ENCODE data around the gene TRIM7.

Gene TRIM7

GRCh38 chr5:181233088-181233800, 28.2 kb upstream of the TRIM7 start:
- FAIRE-seq (no peak), DNase-seq (ENCODE audit: insufficient read length, low spot score) (no peak)

GRCh38 chr5:181232593-181232992, 27.6 kb upstream of the TRIM7 start:
- DNase-seq (ENCODE audit: insufficient read length, low spot score) (no peak), FAIRE-seq (no peak)

- FAIRE-seq = no peak
- DNase-seq (ENCODE audit: insufficient read length, low spot score) = no peak
Measured at GRCh38 chr5:181231432-181231831, 26.4 kb upstream of the TRIM7 start.

- DNase-seq (ENCODE audit: insufficient read length, low spot score) (no peak), FAIRE-seq (no peak)
Measured at GRCh38 chr5:181230551-181230950, 25.6 kb upstream of the TRIM7 start.

- DNase-seq (ENCODE audit: insufficient read length, low spot score) (no peak), FAIRE-seq (no peak)
Measured at GRCh38 chr5:181229996-181230395, 25.0 kb upstream of the TRIM7 start.

- DNase-seq (ENCODE audit: insufficient read length, low spot score) = no peak
- no peak for FAIRE-seq
Measured at GRCh38 chr5:181224390-181225229, 19.6 kb upstream of the TRIM7 start.

- FAIRE-seq = no peak
- no peak for DNase-seq (ENCODE audit: insufficient read length, low spot score)
Measured at GRCh38 chr5:181223729-181224389, 18.9 kb upstream of the TRIM7 start.

- FAIRE-seq (peak; percentile 89), DNase-seq (ENCODE audit: insufficient read length, low spot score) (no peak)
Measured at GRCh38 chr5:181223058-181223728, 18.2 kb upstream of the TRIM7 start, which contains the start of gene TRIM41. Gene TRIM41, plus strand, starts transcription at chr5:181223281. Its CDS starts 719 bp downstream, at chr5:181224000.

- FAIRE-seq = no peak
Measured at GRCh38 chr5:181222630-181223057, 17.6 kb upstream of the TRIM7 start.

GRCh38 chr5:181221792-181222629, 17.0 kb upstream of the TRIM7 start:
- no peak for DNase-seq (ENCODE audit: insufficient read length, low spot score)
- FAIRE-seq = peak; percentile 67

More at GRCh38 chr5:181222630-181223057, 17.6 kb upstream of the TRIM7 start:
- DNase-seq (ENCODE audit: insufficient read length, low spot score) = no peak

- no peak for FAIRE-seq
- no peak for DNase-seq (ENCODE audit: insufficient read length, low spot score)
Measured at GRCh38 chr5:181221105-181221791, 16.3 kb upstream of the TRIM7 start.

GRCh38 chr5:181220178-181220515, 15.2 kb upstream of the TRIM7 start:
- no peak for FAIRE-seq
- no peak for DNase-seq (ENCODE audit: insufficient read length, low spot score)

GRCh38 chr5:181219262-181220177, 14.5 kb upstream of the TRIM7 start:
- FAIRE-seq (no peak), DNase-seq (ENCODE audit: insufficient read length, low spot score) (no peak)

GRCh38 chr5:181218795-181219124, 13.8 kb upstream of the TRIM7 start:
- FAIRE-seq = no peak

GRCh38 chr5:181217803-181218062, 12.7 kb upstream of the TRIM7 start:
- DNase-seq (ENCODE audit: insufficient read length, low spot score) = no peak
- no peak for FAIRE-seq

More at GRCh38 chr5:181218795-181219124, 13.8 kb upstream of the TRIM7 start:
- DNase-seq (ENCODE audit: insufficient read length, low spot score) = no peak

GRCh38 chr5:181217111-181217802, 12.3 kb upstream of the TRIM7 start:
- DNase-seq (ENCODE audit: insufficient read length, low spot score) (no peak), FAIRE-seq (no peak)

GRCh38 chr5:181215997-181216989, 11.3 kb upstream of the TRIM7 start:
- DNase-seq (ENCODE audit: insufficient read length, low spot score) (no peak), FAIRE-seq (peak; percentile 57)
